ENCODE measurements around the gene GNL1. TPM values are rescaled to one million over a fixed set of nuclear protein-coding genes. Genes with fewer than 3 reads are reported as not detected.

GNL1 gene
- total and polyA plus RNA-seq, 2 of the 8 experiments (the other 6 are each of a cell fraction or from before 2014, with no cell fraction given): 42.4 to 67.8 TPM

- peak; percentile 54 for TF ChIP-seq USF2 (IDR thresholded peaks at IDR 0.05; ENCODE audit: low read length)
- TF ChIP-seq CHD1 (IDR thresholded peaks at IDR 0.05; ENCODE audit: low read depth, low read length): no peak
- peak; percentile 90 for TF ChIP-seq ASH2L (IDR thresholded peaks at IDR 0.05; ENCODE audit: low read length)
- no peak for TF ChIP-seq POU5F1 (IDR thresholded peaks at IDR 0.05; ENCODE audit: low read depth, low read length)
- peak; percentile 70 for TF ChIP-seq SAP30 (IDR thresholded peaks at IDR 0.05; ENCODE audit: insufficient read depth, insufficient replicate concordance, low read length)
- TF ChIP-seq EP300 (IDR thresholded peaks at IDR 0.05; ENCODE audit: borderline replicate concordance in 1 of 2, low read depth in 2 of 2, low read length in 2 of 2): no peak
- no peak; the same call in 1 of the 2 replicates for TF ChIP-seq ATF2 (IDR thresholded peaks at IDR 0.05; ENCODE audit: low read length)
- peak; percentile 32 to 90; a peak in 3 of 4 replicates for TF ChIP-seq SIN3A (conservative IDR thresholded peaks at IDR 0.05 in 1 of 2, IDR thresholded peaks at IDR 0.05 in 1 of 2; ENCODE audit: low read depth in 1 of 2, low read length in 2 of 2)
- no peak for TF ChIP-seq CEBPB (IDR thresholded peaks at IDR 0.05; ENCODE audit: low read depth, low read length)
- no peak for TF ChIP-seq SUZ12 (IDR thresholded peaks at IDR 0.05; ENCODE audit: low read length)
- no peak for TF ChIP-seq SRF (IDR thresholded peaks at IDR 0.05; ENCODE audit: low read depth, low read length)
- peak in 1 of 2 experiments; percentile 94; a peak in 2 of 3 replicates for TF ChIP-seq POLR2A (IDR thresholded peaks at IDR 0.05; ENCODE audit: control extremely low read depth in 1 of 2, low read depth in 2 of 2, low read length in 2 of 2)
- TF ChIP-seq CBX8 (IDR thresholded peaks at IDR 0.05; ENCODE audit: borderline replicate concordance, low read depth, low read length): no peak
- TF ChIP-seq RAD21 (IDR thresholded peaks at IDR 0.05 in 1 of 2, conservative IDR thresholded peaks at IDR 0.05 in 1 of 2; ENCODE audit: low read depth in 2 of 2, low read length in 2 of 2): no peak
- TF ChIP-seq MAFK (IDR thresholded peaks at IDR 0.05; ENCODE audit: low read depth, low read length): no peak
- TF ChIP-seq SIX5 (IDR thresholded peaks at IDR 0.05; ENCODE audit: low read depth, low read length): no peak
- no peak for TF ChIP-seq KDM4A (IDR thresholded peaks at IDR 0.05; ENCODE audit: low read depth, low read length, severe bottlenecking)
- TF ChIP-seq ZNF274 (IDR thresholded peaks at IDR 0.05; ENCODE audit: borderline replicate concordance, extremely low read depth, low read length): no peak
Observed at GRCh38 chr6:30571075-30571761, 14.9 kb upstream of the GNL1 start, which contains the start of gene ABCF1 (continued).

Measured in H1 (cell line).